ENCODE data around the gene PHF2. TPM values are rescaled to one million over a fixed set of nuclear protein-coding genes. Genes with fewer than 3 reads are reported as not detected.

PHF2 gene
- total RNA-seq, 2 donors from 2014 or later, result 15.0 to 19.8 TPM

DNA sequence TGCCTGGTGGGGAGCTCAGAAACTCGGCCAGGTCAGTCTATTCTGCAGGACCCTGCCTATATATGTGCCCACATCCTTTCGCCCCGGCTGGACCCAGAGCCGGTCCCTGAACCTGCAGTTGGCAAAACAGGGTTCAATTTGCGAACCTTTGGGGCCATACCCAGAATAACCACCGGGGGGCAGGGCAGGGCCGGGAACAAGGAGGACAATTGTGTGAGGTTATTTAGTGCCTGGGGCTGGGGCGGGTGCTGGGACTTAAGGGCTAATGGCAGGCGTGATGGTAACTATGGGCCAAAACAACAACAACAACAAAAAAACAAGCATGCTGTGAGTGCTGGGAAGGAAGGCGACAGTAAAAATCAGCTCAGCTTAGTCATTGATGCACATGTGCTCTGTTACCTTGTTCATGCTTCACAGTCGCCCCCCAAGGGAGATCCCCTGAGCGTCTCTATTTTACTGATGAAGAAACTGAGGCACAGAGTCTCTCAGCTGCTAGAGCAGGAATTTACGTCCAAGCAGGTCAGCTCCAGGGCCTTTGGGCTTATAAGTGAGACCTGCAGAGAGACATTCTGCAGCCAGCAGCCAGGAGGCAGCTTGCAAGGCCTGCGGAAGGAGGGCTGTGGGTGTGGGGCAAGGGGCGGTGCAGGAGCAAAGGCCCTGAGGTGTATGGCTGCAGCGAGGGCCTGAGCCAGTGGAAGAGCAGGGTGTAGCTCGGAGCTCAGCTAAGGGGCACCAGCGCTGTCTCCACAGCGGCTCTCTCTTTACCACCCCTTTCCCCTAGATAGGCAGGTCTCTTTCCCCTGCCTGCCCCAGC is 106.0 kb downstream of the PHF2 start:
- Histone ChIP-seq H3K36me3 (replicated peaks in 1 of 2; ENCODE audit: insufficient read depth in 1 of 2, low read depth in 2 of 2) (peaks cover 0 to 3% of the 10 kb centered on the region in 2 donors), H3K27ac (no peak overlapping the region), H3K4me1 (peaks cover 6% of the 10 kb centered on the region), H3K27me3 (no peaks in the 10 kb centered on the region), H3K4me3 (no peak overlapping the region), H3K9me3 (no peaks in the 10 kb centered on the region)
- peak; percentile 57 to 74 (median 66) for DNase-seq
- peak; percentile 63 for ATAC-seq
- 31 to 41% methylated on average over 15 to 19 of the region's 19 CpGs for WGBS, 2 donors
- TF ChIP-seq POLR2A (IDR thresholded peaks at IDR 0.05), result no peak
- TF ChIP-seq, protein P1, sequence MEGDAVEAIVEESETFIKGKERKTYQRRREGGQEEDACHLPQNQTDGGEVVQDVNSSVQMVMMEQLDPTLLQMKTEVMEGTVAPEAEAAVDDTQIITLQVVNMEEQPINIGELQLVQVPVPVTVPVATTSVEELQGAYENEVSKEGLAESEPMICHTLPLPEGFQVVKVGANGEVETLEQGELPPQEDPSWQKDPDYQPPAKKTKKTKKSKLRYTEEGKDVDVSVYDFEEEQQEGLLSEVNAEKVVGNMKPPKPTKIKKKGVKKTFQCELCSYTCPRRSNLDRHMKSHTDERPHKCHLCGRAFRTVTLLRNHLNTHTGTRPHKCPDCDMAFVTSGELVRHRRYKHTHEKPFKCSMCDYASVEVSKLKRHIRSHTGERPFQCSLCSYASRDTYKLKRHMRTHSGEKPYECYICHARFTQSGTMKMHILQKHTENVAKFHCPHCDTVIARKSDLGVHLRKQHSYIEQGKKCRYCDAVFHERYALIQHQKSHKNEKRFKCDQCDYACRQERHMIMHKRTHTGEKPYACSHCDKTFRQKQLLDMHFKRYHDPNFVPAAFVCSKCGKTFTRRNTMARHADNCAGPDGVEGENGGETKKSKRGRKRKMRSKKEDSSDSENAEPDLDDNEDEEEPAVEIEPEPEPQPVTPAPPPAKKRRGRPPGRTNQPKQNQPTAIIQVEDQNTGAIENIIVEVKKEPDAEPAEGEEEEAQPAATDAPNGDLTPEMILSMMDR (IDR thresholded peaks at IDR 0.05), result peak; percentile 66 to 87 (median 77)
- intact Hi-C loops (cut with DNase I), result loop anchor here (5.0 to 10.0 kb wide), 2 partner anchors 275 to 532 kb away; partner anchors contain the start of gene BARX1

DNA sequence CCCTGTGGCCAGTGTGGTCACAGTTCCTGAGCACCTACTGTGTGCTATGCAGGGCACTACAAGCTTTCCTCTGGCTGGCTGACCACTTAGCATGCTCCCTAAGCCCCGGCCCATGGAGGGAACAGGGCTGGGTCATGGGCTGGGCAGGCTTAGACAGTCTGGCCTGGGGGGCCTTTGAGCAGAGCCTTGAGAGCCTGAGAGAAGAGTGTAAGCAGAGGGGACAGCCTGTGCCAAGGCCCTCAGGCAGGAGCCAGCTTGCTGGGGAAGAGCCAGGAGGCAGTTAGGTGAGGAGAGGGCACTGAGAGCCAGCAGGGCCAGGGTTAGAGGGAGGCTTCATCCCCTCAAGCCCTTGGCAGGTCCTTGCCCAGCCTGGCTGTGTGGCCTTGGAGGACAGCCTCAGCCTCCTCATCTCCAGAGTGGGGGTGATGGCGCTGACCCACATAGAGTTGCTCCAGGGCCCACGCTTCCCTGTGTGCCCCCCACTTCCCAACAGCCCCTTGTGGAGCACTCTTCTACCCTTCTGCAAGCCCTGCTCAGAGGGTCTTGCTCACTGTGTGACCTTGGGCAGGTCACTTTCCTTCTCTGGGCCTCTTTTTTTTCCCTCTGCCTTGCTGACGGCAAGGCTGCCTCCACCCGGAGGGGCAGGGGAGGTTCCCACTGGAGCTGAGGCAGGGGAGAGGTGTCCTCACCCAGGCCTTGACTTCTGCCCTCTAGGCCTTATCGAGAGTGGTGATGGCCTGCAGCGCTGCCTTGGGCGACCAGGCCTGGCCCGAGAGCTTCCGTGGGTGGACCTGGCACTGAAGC is 107.1 kb downstream of the PHF2 start:
- ATAC-seq (no peak), DNase-seq (no peak)
- Histone ChIP-seq H3K27me3 (no peaks in the 10 kb centered on the region), H3K4me1 (peaks cover 6% of the 10 kb centered on the region), H3K27ac (no peak overlapping the region), H3K9me3 (peaks cover 0 to 3% (median 0%) of the 10 kb centered on the region in 3 donors), H3K4me3 (no peak overlapping the region), H3K36me3 (replicated peaks in 1 of 2; ENCODE audit: insufficient read depth in 1 of 2, low read depth in 2 of 2) (no peaks in the 10 kb centered on the region)
- intact Hi-C loops (cut with DNase I), result loop anchor here (5.0 to 10.0 kb wide), 2 partner anchors 274 to 531 kb away; partner anchors contain the start of gene BARX1
- 76 to 86% methylated on average over 8 to 10 of the region's 10 CpGs for WGBS, 2 donors
- no peak for TF ChIP-seq POLR2A (IDR thresholded peaks at IDR 0.05)
- TF ChIP-seq, protein P1 (IDR thresholded peaks at IDR 0.05), result no peak

DNA sequence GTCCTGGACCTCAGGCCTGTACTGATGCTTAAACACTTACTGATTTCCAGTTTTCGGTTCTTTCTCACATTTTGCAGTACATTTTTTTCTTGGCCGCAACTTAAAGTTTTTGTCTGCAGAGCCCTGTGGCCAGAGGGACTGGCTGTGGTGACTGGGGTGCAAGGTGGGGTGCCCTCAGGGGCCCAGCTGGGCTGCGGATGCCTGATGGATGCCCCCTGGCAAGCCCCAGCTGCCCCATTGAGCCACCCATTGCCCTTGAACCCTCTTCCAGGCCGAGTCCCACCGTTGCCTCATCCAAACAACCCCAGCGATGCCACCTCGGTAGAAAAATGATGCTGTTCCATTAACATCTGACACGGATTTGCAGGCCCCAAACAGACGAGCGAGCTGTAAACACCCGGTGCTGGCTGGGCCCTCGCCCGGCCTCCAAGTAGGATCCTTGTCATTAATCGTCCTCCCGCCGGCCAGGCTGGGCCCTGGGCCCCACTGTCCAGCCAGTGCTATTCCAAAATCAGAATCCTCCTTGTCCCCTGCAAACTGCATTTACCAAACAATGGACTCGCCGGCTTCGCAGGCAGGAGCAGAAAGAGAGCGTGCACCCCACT is 107.9 kb downstream of the PHF2 start:
- Histone ChIP-seq H3K36me3 (replicated peaks in 1 of 2; ENCODE audit: insufficient read depth in 1 of 2, low read depth in 2 of 2) (no peaks in the 10 kb centered on the region), H3K27ac (no peak overlapping the region), H3K9me3 (peaks cover 0 to 5% (median 0%) of the 10 kb centered on the region in 3 donors), H3K4me1 (peaks cover 6% of the 10 kb centered on the region), H3K27me3 (no peaks in the 10 kb centered on the region), H3K4me3 (no peak overlapping the region)
- ATAC-seq (no peak), DNase-seq (no peak)
- intact Hi-C loops (cut with DNase I), result loop anchor here (5.0 to 10.0 kb wide), 2 partner anchors 273 to 531 kb away; partner anchors contain the start of gene BARX1
- TF ChIP-seq, protein P1 (IDR thresholded peaks at IDR 0.05), result no peak
- TF ChIP-seq POLR2A (IDR thresholded peaks at IDR 0.05), result no peak
- 73 to 77% methylated on average over 16 to 20 of the region's 20 CpGs for WGBS, 2 donors

DNA sequence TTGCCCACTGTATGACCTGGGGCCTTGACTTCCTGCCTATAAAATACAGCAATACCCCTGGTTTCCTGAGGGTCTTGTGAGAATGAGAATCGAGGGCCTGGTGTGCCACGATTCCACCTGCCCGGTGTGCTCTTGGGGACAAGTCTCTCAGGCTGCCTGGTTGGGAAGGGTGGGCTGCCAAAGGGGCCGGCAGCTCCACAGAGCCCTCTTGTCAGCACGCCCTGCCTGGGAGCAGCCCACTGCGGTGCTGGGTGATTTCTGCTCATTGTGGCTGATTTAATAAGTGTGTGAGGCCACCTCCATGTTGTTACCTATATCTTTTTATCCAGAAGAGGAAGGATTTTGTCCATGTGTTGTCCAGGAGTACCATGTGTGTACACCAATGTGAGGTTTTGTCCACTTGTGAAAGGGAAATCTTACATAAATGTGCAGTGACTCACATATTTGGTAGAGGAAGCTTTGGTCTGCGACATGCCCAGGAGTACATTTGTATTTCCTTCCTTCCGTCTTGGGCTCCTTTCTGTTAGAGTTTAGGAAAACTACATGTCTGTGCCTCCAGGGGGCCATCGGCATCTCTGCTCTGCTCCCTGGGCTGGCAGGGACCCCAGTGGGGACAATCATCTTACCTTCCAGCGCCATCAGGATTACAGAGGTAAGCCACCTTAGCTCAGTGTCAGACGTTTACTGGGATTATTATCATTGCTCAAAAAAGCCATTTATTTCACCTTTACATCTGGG is 108.6 kb downstream of the PHF2 start:
- no peaks in the 10 kb centered on the region for H3K36me3 ChIP-seq (replicated peaks in 1 of 2; ENCODE audit: insufficient read depth in 1 of 2, low read depth in 2 of 2)
- ATAC-seq (no peak), DNase-seq (no peak)
- H3K27me3 ChIP-seq, result no peaks in the 10 kb centered on the region
- H3K4me3 ChIP-seq, result no peak overlapping the region
- 53 to 70% methylated on average over 11 of the region's 11 CpGs for WGBS, 2 donors
- no peak overlapping the region for H3K27ac ChIP-seq
- H3K9me3 ChIP-seq, result peaks cover 0 to 5% (median 0%) of the 10 kb centered on the region in 3 donors
- TF ChIP-seq, protein P1 (IDR thresholded peaks at IDR 0.05), result no peak
- TF ChIP-seq POLR2A (IDR thresholded peaks at IDR 0.05), result no peak
- H3K4me1 ChIP-seq, result peaks cover 6% of the 10 kb centered on the region
- intact Hi-C loops (cut with DNase I), result loop anchor here (5.0 to 10.0 kb wide), 2 partner anchors 272 to 530 kb away; partner anchors contain the start of gene BARX1

Data from body of pancreas (tissue), 4 donors.